Measurements from ENCODE around the gene VPS18. TPM values are rescaled to one million over a fixed set of nuclear protein-coding genes. Genes with fewer than 3 reads are reported as not detected.

VPS18 gene
- total RNA-seq, 1 donor from 2014 or later: 37.6 TPM

DNA sequence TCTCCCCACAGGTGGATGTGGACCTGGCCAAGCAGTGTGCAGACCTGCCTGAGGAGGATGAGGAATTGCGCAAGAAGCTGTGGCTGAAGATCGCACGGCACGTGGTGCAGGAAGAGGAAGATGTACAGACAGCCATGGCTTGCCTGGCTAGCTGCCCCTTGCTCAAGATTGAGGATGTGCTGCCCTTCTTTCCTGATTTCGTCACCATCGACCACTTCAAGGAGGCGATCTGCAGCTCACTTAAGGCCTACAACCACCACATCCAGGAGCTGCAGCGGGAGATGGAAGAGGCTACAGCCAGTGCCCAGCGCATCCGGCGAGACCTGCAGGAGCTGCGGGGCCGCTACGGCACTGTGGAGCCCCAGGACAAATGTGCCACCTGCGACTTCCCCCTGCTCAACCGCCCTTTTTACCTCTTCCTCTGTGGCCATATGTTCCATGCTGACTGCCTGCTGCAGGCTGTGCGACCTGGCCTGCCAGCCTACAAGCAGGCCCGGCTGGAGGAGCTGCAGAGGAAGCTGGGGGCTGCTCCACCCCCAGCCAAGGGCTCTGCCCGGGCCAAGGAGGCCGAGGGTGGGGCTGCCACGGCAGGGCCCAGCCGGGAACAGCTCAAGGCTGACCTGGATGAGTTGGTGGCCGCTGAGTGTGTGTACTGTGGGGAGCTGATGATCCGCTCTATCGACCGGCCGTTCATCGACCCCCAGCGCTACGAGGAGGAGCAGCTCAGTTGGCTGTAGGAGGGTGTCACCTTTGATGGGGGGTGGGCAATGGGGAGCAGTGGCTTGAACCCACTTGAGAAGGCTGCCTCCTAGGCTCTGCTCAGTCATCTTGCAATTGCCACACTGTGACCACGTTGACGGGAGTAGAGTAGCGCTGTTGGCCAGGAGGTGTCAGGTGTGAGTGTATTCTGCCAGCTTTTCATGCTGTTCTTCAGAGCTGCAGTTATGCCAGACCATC lies 8.6 kb downstream of the VPS18 start:
- Histone ChIP-seq H4K20me1 (ENCODE audit: insufficient read depth, low read length) (peaks cover 68% of the 10 kb centered on the region), H3K79me2 (ENCODE audit: insufficient read depth, low read length) (peaks cover 33% of the 10 kb centered on the region), H3K4me1 (ENCODE audit: insufficient read depth, low read length) (peaks cover 23% of the 10 kb centered on the region), H3K9me3 (ENCODE audit: insufficient read depth, low read depth, low read length) (no peaks in the 10 kb centered on the region), H3K27ac (ENCODE audit: low read depth, low read length) (no peak overlapping the region), H3K27me3 (ENCODE audit: insufficient read depth, low read length) (no peaks in the 10 kb centered on the region), H3K36me3 (ENCODE audit: insufficient read depth, low read length) (peaks cover 14% of the 10 kb centered on the region), H3K9ac (ENCODE audit: low read length) (no peak overlapping the region), H3K4me3 (ENCODE audit: insufficient read depth, low read depth, low read length) (no peak overlapping the region), H2AFZ (ENCODE audit: low read depth, low read length) (no peak overlapping the region), H3K4me2 (ENCODE audit: low read length) (no peak overlapping the region)
- Mint-ChIP-seq H3K4me3 (ENCODE audit: unreplicated experiment) (peak overlapping the region; percentile 3), H3K4me1 (ENCODE audit: low read depth, unreplicated experiment) (no peaks in the 10 kb centered on the region), H3K9me3 (ENCODE audit: unreplicated experiment) (no peaks in the 10 kb centered on the region), H3K27me3 (ENCODE audit: low read depth, unreplicated experiment) (no peaks in the 10 kb centered on the region), H3K36me3 (ENCODE audit: low read depth, unreplicated experiment) (peaks cover 16% of the 10 kb centered on the region), H3K27ac (ENCODE audit: unreplicated experiment) (no peak overlapping the region)
- TF ChIP-seq, protein P1, sequence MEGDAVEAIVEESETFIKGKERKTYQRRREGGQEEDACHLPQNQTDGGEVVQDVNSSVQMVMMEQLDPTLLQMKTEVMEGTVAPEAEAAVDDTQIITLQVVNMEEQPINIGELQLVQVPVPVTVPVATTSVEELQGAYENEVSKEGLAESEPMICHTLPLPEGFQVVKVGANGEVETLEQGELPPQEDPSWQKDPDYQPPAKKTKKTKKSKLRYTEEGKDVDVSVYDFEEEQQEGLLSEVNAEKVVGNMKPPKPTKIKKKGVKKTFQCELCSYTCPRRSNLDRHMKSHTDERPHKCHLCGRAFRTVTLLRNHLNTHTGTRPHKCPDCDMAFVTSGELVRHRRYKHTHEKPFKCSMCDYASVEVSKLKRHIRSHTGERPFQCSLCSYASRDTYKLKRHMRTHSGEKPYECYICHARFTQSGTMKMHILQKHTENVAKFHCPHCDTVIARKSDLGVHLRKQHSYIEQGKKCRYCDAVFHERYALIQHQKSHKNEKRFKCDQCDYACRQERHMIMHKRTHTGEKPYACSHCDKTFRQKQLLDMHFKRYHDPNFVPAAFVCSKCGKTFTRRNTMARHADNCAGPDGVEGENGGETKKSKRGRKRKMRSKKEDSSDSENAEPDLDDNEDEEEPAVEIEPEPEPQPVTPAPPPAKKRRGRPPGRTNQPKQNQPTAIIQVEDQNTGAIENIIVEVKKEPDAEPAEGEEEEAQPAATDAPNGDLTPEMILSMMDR (IDR thresholded peaks at IDR 0.05; ENCODE audit: insufficient read depth, low read depth, low read length): no peak
- TF ChIP-seq EZH2 (IDR thresholded peaks at IDR 0.05; ENCODE audit: insufficient read depth, low read length): no peak
- no peak for DNase-seq (ENCODE audit: low read depth)
- no peak for FAIRE-seq

DNA sequence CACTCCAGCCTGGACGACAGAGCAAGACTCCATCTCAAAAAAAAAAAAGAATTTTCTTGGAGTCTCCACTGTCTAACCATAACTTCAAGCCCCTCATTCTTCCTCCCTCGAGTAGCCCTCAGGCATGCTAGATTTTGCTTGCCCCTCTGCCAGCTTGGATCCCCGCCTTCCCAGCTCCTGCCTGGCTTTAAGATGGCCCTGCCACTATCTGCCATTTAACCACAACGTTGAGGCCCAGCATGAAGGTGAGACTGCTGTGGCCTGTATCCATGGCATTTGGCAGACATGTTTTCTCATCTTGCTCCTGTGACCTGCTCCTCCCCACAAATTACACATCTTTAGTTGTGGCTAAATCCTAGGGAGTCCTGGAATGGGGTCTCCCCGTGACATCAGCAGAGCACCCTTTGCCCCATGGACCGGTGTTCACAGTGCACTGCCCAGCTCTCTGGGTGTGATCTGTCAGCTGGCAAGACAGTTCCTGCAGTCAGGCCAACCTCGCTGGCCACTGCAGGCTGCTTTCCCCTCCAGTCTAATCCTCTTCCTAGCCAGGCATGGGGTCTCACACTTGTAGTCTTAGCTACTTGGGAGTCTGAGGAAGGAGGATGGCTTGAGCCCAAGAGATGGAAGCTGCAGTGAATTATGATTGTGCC lies 10.4 kb downstream of the VPS18 start:
- FAIRE-seq (no peak), DNase-seq (ENCODE audit: low read depth) (no peak)
- Histone ChIP-seq H3K9me3 (ENCODE audit: insufficient read depth, low read depth, low read length) (no peaks in the 10 kb centered on the region), H3K27me3 (ENCODE audit: insufficient read depth, low read length) (no peaks in the 10 kb centered on the region), H2AFZ (ENCODE audit: low read depth, low read length) (no peak overlapping the region), H3K27ac (ENCODE audit: low read depth, low read length) (no peak overlapping the region), H3K79me2 (ENCODE audit: insufficient read depth, low read length) (peaks cover 21% of the 10 kb centered on the region), H3K9ac (ENCODE audit: low read length) (no peak overlapping the region), H3K4me1 (ENCODE audit: insufficient read depth, low read length) (peaks cover 23% of the 10 kb centered on the region), H3K4me2 (ENCODE audit: low read length) (no peak overlapping the region), H3K4me3 (ENCODE audit: insufficient read depth, low read depth, low read length) (no peak overlapping the region), H3K36me3 (ENCODE audit: insufficient read depth, low read length) (peaks cover 14% of the 10 kb centered on the region), H4K20me1 (ENCODE audit: insufficient read depth, low read length) (peaks cover 53% of the 10 kb centered on the region)
- no peaks in the 10 kb centered on the region for H3K27me3 Mint-ChIP-seq (ENCODE audit: low read depth, unreplicated experiment)
- H3K4me1 Mint-ChIP-seq (ENCODE audit: low read depth, unreplicated experiment): no peaks in the 10 kb centered on the region
- peaks cover 19% of the 10 kb centered on the region for H3K36me3 Mint-ChIP-seq (ENCODE audit: low read depth, unreplicated experiment)
- H3K9me3 Mint-ChIP-seq (ENCODE audit: unreplicated experiment): no peaks in the 10 kb centered on the region
- TF ChIP-seq, protein P1 (IDR thresholded peaks at IDR 0.05; ENCODE audit: insufficient read depth, low read depth, low read length): no peak
- no peak for TF ChIP-seq EZH2 (IDR thresholded peaks at IDR 0.05; ENCODE audit: insufficient read depth, low read length)
- H3K27ac Mint-ChIP-seq (ENCODE audit: unreplicated experiment): no peak overlapping the region
- no peak overlapping the region for H3K4me3 Mint-ChIP-seq (ENCODE audit: unreplicated experiment)

Measured in astrocyte (in vitro differentiated cells and primary cell).